GM12875 (cell line): Measurements from ENCODE around the gene GPRC5C.

Source experiments
- H3K4me3 ChIP-seq: one replicate; pipeline ENCODE4 v1.5.1; 2011; ENCODE audit warnings: low read depth, low read length, control low read depth
- CTCF ChIP-seq: IDR thresholded peaks from 2 replicates; pipeline ENCODE4 v1.5.1; 2011; ENCODE audit warnings: low read depth, mild to moderate bottlenecking, control low read depth, inconsistent platforms, low read length, moderate library complexity, borderline replicate concordance; ENCODE audit not compliant: insufficient read depth

Gene GPRC5C

GRCh38 chr17:74408262-74408661, 23.6 kb upstream of the GPRC5C start:
- TF ChIP-seq CTCF = no peak
- H3K4me3 ChIP-seq = no peak overlapping the region

- no peak overlapping the region for H3K4me3 ChIP-seq
- no peak for TF ChIP-seq CTCF
Observed at GRCh38 chr17:74408815-74409214, 23.1 kb upstream of the GPRC5C start.

- TF ChIP-seq CTCF = no peak
- no peak overlapping the region for H3K4me3 ChIP-seq
Observed at GRCh38 chr17:74410001-74410443, 21.9 kb upstream of the GPRC5C start.

GRCh38 chr17:74412581-74412980, 19.3 kb upstream of the GPRC5C start:
- no peak overlapping the region for H3K4me3 ChIP-seq

GRCh38 chr17:74413491-74413890, 18.4 kb upstream of the GPRC5C start:
- TF ChIP-seq CTCF = no peak
- H3K4me3 ChIP-seq = no peak overlapping the region

More at GRCh38 chr17:74412581-74412980, 19.3 kb upstream of the GPRC5C start:
- TF ChIP-seq CTCF = no peak

GRCh38 chr17:74414510-74414909, 17.4 kb upstream of the GPRC5C start:
- no peak overlapping the region for H3K4me3 ChIP-seq
- no peak for TF ChIP-seq CTCF

GRCh38 chr17:74415608-74416396, 16.1 kb upstream of the GPRC5C start:
- H3K4me3 ChIP-seq = no peak overlapping the region
- no peak for TF ChIP-seq CTCF
